HTR-8/SVneo (cell line): Measurements from ENCODE around the gene CAPN13.

Source experiments
- DNase-seq: peaks from one replicate; pipeline ENCODE4 v3.0.0; 2011; ENCODE audit warnings: low spot score, mixed read lengths; ENCODE audit not compliant: insufficient read length
- FAIRE-seq: peaks from 2 replicates; lab custom pipeline; 2011; peaks lifted over from hg19 to GRCh38; lab: Jason Lieb, UNC

CAPN13 gene, protein sequence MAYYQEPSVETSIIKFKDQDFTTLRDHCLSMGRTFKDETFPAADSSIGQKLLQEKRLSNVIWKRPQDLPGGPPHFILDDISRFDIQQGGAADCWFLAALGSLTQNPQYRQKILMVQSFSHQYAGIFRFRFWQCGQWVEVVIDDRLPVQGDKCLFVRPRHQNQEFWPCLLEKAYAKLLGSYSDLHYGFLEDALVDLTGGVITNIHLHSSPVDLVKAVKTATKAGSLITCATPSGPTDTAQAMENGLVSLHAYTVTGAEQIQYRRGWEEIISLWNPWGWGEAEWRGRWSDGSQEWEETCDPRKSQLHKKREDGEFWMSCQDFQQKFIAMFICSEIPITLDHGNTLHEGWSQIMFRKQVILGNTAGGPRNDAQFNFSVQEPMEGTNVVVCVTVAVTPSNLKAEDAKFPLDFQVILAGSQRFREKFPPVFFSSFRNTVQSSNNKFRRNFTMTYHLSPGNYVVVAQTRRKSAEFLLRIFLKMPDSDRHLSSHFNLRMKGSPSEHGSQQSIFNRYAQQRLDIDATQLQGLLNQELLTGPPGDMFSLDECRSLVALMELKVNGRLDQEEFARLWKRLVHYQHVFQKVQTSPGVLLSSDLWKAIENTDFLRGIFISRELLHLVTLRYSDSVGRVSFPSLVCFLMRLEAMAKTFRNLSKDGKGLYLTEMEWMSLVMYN

DNA sequence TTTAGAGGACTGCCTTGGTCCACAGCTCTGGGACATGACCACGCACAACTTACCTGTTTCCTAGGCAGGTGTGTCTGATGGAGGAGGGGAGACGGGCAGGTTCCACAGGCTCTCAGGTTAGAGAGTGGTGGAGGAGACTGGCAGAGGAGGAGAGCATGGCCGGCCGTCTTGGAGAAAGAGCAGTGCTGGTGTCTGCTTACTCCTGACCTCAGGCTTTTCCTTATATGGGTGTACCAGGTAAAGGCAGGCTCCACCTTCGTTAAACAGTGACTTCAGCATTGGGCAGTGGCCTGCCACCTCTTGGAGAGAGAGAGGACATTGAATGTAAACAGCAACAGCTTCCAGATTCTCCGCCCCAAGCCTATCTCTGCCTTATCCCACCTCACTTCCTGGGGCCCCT, at the start of gene CAPN13:
TSS of gene CAPN13 (minus strand) at position 198 of the 400 bp plus-strand sequence. CDS start 20,121 bp downstream, outside the sequence.
- FAIRE-seq, result no peak
- no peak for DNase-seq

DNA sequence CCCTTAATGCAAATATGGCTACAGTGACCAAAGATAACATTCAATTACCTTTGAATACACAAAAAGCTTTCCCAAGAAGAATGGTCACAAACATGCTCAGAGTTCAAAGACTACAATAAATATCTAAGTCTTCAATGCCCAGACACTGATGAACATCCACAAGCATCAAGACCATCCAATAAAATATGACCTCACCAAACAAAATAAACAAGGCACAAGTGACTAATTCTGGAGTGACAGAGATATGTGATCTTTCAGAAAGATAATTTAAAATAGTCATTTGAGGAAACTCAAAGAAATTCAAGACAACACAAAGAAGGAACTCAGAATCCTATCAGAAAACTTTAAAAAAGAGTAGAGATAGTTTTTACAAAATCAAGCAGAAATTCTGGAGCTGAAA, 40.6 kb upstream of the CAPN13 start:
- FAIRE-seq (no peak), DNase-seq (no peak)

DNA sequence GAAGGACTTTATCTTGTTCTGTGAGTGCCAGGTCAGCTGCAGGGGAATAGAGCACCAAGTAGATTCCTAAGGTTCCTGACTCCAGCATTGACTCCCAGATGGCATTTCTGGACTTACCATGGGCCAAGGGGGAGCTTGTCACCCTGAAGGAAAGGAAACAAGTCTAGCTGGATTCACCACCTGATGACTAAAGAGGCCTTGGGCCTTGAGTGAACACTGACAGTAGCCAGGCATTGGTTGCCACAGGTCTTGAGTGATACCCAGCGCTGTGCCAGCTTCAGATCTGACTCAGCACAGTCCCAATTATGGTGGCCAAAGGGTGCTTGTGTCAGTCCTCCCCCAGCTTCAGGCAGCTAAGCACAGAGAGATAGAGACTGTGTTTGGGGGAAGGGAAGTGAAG, 40.1 kb upstream of the CAPN13 start:
- FAIRE-seq (no peak), DNase-seq (no peak)

DNA sequence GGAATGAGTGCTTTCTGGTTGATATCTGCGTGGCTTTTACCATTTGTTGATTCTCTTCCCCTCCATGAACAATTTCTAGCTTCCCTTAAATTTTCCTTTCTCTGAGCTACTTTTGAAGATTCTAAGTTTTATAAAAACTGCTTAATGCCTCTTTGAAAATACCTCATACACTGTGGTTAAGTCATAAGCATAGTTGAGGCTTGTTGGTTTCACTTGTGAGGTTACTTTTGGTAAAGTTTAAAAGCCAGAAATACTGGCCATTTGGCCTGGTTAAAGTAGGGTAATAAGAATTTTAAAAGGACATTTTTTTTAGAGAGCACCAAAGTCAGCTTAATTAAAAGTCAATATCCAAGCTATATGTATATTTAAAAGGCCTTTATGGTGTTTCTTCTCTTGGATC, 21.3 kb upstream of the CAPN13 start:
- DNase-seq, result no peak
- no peak for FAIRE-seq

DNA sequence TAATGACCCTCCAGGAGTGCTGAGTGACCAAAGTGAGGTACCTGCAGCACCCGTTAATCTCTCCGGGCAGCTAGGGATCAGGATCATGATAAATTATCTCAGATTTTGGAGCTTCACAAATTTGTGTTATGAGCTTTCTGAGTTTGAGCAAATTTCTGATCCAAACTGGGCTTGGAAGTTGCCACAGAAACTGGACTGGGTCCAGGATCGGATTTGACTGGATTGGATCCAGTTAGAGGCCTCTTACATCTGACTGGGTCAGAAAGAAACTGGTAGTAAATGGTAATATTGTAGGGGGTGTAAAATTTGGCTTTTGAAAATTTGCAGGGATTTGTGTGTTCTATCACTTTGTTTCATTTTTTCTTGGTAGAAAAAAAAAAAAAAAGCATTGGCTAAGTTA, 19.7 kb upstream of the CAPN13 start:
- DNase-seq (no peak), FAIRE-seq (no peak)

DNA sequence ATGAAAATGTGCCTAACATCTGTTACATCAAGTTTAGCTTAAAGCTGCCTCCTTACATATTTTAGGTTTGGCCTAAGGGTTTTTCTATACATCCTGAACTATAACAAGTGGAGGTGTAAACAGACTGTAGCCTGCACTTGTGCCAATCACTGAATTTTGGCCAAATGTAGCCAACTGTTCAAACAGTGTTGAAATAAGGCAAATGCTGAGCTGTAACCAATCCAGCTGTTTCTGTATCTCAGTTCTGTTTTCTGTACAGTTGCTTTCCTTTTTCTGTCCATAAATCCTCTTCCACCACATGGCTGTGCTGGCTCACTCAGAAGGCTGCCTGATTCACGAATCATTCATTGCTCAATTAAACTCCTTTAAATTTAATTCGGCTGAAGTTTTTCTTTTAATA, 19.2 kb upstream of the CAPN13 start:
- no peak for FAIRE-seq
- no peak for DNase-seq

DNA sequence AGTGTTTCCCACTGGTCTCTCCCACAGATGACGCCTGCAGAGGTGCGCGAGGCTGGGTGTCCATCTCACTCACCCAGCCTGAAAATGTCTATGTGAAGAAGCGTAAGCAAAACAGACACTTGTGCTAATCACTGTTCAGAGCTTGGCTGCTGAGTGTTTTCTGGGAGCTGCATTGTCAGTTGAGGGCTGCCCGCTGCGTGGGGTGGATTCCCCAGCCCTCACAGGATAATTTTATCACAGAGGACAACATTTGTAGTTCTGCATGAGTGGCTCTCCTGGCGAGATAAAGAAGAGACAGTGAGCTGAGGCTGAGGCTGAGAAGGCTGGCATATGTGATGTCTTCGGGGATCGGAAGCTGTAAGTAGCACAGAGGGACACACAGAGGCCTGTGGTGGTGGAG, 16.2 kb upstream of the CAPN13 start:
- FAIRE-seq, result no peak
- DNase-seq, result no peak

DNA sequence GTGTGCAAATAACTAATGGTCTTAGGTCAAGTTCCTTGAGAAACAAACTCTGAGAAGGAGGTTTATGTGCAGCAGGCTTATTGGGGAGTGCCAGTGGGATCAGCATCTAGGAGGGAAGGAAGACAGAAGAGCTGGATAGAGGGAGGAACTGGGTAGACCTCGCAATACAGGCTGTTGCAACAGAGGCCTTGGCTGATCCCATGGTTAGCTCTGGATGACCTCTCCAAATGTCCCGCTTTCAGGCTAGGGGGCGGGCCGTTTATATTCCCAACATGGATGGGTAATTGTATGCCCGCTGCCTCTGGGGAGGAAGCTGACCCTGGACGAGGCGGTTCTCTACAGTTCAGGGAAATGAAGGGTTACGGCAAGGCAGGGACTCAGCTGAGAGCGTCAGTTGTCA, 14.7 kb upstream of the CAPN13 start:
- FAIRE-seq (no peak), DNase-seq (no peak)

DNA sequence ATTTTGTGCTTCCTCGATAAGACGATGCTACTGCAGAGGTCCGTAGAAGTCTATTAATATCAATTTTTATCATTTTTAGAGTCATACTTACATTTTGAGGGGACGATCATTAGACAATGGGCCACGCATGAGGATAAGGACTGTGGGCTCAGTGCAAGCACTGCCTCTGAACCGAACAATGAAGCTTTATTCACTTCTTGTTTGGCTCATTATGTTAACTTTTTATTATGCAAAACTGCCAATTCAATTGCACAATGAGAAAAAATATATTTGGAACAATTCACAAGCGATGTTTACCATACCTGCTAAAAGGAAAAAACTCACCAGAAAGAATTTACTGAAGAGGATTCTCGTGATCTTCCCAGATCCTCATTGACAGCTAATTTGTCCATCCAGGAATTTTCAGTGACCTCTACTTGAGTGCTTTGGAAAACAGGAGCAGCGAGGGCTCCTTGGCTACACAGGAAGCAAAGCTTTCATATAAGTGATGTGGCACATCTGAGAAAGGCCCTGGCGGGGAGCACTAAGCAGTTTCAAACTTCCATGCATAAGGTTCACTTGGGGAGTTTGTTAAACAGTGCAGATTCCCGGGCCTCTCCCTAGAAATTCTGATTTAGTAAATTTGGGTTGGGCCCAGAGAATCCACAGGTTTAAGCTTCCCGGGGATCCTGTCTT, 13.3 kb upstream of the CAPN13 start:
- FAIRE-seq (no peak), DNase-seq (no peak)

DNA sequence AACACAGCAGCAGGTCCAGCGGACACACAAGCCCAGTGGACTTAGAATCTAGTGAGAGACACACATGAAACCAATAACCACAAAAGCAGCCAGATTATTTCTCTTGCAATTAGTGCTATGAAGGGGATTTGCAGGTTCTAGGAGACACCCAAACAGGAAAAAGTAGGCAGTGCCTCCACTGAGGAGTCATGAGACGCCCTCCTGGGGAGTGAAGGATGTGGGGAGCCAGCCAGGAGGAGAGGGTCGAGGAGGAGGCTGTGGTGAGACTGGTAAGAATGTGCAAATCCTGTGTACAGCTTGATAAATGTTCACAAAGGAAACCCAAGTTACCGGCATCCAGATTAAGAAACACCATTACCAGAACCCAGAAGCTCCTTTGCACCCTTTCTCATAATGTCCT, 2.7 kb upstream of the CAPN13 start:
- no peak for FAIRE-seq

DNA sequence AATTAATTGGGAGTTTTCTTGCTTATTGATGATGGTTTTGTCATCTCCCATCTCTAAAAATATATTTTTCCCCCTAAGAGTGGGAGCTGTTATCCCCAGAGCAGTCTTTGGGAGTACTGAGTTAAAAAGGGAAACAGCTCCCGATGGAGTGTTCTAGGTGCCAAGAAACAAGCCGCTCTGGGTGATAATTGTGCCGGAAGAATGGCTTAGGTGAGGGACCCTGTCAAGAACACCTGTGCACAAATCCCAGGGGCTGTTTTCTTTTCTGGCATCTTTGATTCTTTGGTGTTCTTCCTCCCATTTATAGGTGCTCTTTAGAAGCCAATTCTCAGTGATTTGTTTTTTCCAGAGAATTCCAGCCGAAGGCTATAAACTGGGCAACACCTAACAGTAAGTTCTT, 1.4 kb upstream of the CAPN13 start:
- DNase-seq, result no peak
- FAIRE-seq, result no peak

More for the DNA sequence above, 2.7 kb upstream of the CAPN13 start:
- no peak for DNase-seq

DNA sequence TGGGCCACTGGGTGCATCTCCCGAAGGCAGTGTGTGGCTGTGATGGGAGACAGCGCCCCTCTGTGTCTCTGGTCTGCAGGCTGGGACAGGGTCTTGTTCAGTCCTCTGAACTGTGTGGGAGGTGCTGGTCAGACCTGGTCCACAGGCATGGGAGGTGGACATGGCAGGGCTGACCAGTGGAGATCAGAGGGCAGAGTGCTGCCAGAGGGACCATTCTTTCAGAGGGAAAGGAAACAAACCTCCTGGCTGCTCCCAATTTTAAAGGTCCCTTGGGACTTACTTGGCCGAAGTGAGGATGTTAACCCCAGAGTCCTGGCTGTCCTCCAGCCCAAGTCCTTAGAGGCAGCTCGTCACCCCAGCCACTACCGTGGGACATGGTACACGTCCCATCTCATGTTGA, 4.0 kb downstream of the CAPN13 start:
- FAIRE-seq (no peak), DNase-seq (no peak)

DNA sequence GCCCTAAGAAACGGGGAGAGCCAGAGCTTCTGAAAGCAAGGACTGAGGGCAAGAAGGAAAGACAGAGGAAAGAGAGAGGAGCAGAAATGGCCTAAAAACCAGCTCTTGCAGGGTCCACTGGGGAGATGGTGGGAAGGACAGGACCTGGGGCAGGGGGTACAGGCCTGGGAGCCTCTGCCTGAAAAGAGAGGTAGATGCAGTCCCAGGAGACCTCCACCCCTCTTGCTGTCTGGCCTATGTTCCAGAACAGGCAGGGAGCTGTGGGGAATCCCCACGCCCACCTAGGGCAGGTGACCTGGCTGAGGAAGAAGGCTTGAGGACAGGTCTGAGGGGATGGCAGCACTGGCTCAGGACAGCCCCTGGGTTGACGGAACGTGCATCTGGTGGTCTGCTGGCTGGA, 4.6 kb downstream of the CAPN13 start:
- DNase-seq (no peak), FAIRE-seq (no peak)

DNA sequence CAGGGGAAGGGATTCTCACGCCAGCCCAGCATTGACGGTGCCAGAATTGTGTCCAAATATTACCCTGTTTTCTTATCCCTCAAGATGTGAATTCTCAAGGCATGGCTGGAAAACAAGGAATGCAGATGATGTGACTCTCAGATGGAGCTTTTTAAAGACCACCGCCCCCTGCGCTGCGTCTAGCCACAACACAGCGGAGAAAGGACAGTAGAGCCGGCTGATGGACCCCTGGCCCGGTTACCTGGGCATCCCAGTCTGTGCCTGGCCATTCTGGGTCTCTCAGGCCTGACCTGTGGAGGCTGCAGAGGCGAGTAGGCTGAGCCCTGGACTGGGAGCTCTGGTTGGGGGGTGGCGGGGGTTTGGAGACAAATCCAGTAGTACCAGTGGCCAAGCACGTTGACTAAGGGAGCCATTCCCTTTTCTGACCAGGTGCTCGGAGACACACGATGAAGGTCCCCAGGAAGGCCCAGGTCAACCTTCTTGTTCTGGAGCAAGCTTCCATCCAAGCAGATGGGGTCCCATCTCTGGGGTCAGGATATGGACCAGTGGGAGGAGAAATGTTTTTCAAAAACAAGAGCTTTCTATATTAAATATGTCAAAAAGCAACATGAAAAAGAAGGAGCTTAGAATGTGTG, 5.3 kb downstream of the CAPN13 start:
- FAIRE-seq, result no peak
- no peak for DNase-seq

DNA sequence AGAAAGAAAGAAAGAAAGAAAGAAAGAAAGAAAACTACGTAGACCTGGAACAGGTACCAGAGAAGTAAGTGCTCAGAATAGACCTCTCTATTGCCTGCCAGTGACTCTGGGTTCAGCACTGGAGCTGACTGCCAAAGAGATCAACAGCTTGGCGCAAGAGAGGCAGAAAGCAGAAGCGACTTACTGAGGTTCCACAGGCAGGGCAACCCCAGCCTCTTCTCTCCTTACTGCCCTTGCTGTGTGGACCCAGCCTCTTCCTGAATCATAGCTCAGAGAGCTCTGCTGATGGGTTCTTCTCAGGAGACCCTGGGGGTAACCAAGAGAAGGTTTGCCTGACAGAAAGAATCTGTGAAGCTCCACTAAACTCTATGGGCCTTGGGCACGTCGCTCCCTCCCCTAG, 7.1 kb downstream of the CAPN13 start:
- DNase-seq (no peak), FAIRE-seq (no peak)

DNA sequence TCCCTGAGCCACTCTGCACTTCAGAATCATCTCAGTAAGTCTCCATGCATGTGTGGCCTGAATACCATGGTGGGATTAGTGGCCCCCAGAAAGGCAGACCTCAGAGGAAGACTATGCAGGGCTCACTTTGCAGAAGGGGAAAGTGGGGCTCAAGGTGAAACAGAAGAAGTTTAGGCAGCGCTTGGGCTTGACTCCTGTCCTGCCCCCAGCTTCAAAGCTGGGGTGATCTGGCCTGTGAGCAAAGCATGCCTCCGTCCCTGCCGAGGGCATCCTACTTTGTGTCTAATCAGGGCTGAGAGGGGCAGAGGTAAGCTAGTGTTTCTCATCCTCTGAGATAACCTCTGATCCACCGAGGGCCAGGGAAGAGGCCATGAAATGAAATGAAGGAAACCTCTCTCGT, 7.9 kb downstream of the CAPN13 start:
- DNase-seq (no peak), FAIRE-seq (no peak)

DNA sequence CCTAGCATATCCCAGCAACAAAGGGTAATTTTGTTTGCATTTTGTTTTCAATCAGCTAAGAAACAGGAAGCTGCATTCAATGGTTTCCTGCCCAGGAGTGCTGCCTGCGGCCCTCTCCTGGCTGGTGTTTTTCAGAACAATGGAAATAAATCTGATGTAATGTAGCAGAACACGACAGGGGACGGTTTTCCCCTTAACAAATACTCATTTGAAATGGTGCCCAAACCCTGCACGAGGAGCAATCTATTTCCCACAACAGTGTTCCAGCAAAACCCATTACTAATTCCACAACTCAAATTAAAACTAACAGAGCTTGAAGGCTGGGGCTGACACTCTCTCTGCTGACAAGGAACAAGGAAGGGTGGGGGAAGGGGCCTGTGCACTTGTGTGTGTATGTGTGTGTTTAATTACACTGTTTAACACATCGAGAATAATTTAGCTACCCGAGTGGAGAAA, 8.7 kb downstream of the CAPN13 start:
- DNase-seq (no peak), FAIRE-seq (no peak)

DNA sequence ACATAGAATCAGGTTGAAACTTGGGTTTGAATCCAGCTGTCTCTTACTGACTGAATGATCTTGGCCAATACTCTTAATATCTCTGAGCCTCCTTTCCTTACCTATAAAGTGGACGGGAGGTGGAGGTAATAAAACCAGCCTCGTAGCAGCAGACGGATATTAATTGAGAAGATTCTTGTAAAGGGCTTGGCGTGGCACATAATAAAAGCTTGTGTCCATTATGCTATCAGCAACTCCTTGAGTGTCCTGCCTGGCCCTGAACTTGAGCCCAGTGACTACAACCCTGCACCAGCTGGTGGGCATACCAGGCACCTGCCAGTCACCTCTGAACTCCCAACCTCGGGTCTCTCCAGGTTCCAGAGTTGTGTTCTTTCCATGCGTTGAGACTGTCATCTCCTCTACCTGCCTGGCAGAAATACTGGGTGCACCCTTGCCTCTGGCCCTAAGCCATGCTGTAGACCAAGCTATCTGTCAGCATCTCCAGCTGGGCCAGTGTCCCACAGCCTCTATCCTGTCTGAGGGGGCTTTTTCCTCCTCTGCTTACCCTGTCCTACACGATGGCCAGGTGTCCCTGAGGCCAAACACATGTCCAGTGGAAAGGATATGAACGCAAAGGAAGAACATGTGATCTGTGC, 9.7 kb downstream of the CAPN13 start:
- DNase-seq (no peak), FAIRE-seq (peak; percentile 16)

DNA sequence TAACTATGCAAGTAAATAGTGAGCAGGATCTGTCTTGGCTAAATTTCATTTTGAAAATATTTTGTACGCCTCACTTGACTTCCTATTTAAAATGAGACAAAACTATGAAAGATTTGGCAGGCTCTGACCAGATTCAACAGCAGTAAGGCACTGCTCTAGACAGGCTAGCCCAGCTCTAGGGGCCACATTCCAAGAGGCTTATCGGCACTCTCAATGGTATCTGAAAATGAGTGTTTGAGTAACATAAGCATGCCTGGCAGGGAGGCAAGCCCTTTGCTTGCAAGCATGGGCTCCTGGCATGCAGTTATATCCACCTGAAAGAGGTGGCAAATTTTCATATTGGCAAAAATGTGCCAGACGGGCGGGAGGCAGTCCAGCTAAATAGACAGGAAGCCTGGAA, 10.5 kb downstream of the CAPN13 start:
- FAIRE-seq (no peak), DNase-seq (no peak)

DNA sequence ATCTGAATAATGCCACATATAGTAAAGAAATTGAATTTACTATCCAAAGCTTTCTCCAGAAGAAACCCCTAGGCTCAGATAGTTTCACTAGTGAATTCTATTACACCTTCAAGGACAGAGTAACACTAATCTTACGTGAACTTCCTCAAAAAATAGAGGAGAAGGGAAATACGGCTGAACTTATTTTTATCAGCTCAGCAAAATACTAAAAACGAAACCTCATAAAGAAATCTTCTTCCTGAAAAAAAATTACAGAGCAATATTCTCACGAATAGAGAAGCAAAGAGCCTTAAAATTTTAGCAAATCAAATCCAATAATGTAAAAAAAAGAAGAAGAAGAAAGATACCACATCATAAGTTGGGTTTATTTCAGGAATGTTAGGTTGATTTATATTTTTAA, 14.7 kb downstream of the CAPN13 start:
- FAIRE-seq (no peak), DNase-seq (no peak)
